GM12875 (cell line): Measurements from ENCODE around the gene PRDX5.

Experiments used
- H3K4me3 ChIP-seq: one replicate; pipeline ENCODE4 v1.5.1; 2011; ENCODE audit warnings: low read depth, low read length, control low read depth
- CTCF ChIP-seq: IDR thresholded peaks from 2 replicates; pipeline ENCODE4 v1.5.1; 2011; ENCODE audit warnings: low read depth, mild to moderate bottlenecking, control low read depth, inconsistent platforms, low read length, moderate library complexity, borderline replicate concordance; ENCODE audit not compliant: insufficient read depth

The PRDX5 gene

GRCh38 chr11:64285885-64286800, 31.8 kb upstream of the PRDX5 start:
- TF ChIP-seq CTCF = 0 out of 2 replicates have a peak, but pooled peaks have one; percentile 7
- peak overlapping the region; percentile 79 for H3K4me3 ChIP-seq

- no peak for TF ChIP-seq CTCF
- H3K4me3 ChIP-seq = no peak overlapping the region
Measured at GRCh38 chr11:64286801-64287159, 31.1 kb upstream of the PRDX5 start.

GRCh38 chr11:64287676-64288352, 30.1 kb upstream of the PRDX5 start:
- H3K4me3 ChIP-seq = no peak overlapping the region
- no peak for TF ChIP-seq CTCF

- H3K4me3 ChIP-seq = no peak overlapping the region
- no peak for TF ChIP-seq CTCF
Measured at GRCh38 chr11:64288353-64288750, 29.6 kb upstream of the PRDX5 start.

GRCh38 chr11:64289002-64289564, 28.8 kb upstream of the PRDX5 start:
- TF ChIP-seq CTCF = no peak
- no peak overlapping the region for H3K4me3 ChIP-seq

GRCh38 chr11:64290352-64291261, 27.3 kb upstream of the PRDX5 start:
- TF ChIP-seq CTCF = no peak

More at GRCh38 chr11:64290352-64291261, 27.3 kb upstream of the PRDX5 start:
- H3K4me3 ChIP-seq = no peak overlapping the region
